ENCODE measurements around the gene RAD51.

GRCh38 chr15:40688932-40689799 is 5.8 kb upstream of the RAD51 start:
- TF ChIP-seq, protein P1, sequence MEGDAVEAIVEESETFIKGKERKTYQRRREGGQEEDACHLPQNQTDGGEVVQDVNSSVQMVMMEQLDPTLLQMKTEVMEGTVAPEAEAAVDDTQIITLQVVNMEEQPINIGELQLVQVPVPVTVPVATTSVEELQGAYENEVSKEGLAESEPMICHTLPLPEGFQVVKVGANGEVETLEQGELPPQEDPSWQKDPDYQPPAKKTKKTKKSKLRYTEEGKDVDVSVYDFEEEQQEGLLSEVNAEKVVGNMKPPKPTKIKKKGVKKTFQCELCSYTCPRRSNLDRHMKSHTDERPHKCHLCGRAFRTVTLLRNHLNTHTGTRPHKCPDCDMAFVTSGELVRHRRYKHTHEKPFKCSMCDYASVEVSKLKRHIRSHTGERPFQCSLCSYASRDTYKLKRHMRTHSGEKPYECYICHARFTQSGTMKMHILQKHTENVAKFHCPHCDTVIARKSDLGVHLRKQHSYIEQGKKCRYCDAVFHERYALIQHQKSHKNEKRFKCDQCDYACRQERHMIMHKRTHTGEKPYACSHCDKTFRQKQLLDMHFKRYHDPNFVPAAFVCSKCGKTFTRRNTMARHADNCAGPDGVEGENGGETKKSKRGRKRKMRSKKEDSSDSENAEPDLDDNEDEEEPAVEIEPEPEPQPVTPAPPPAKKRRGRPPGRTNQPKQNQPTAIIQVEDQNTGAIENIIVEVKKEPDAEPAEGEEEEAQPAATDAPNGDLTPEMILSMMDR (IDR thresholded peaks at IDR 0.05) = no peak
- no peak for TF ChIP-seq POLR2A (IDR thresholded peaks at IDR 0.05)
